CD4-positive, alpha-beta T cell treated with Interleukin-17A for 1 hour (primary cell): ENCODE data around the gene SH3BP4.

ENCODE experiments used
- DNase-seq: peaks from one replicate; pipeline ENCODE4 v3.0.0-alpha.2; 2020

Gene SH3BP4, protein sequence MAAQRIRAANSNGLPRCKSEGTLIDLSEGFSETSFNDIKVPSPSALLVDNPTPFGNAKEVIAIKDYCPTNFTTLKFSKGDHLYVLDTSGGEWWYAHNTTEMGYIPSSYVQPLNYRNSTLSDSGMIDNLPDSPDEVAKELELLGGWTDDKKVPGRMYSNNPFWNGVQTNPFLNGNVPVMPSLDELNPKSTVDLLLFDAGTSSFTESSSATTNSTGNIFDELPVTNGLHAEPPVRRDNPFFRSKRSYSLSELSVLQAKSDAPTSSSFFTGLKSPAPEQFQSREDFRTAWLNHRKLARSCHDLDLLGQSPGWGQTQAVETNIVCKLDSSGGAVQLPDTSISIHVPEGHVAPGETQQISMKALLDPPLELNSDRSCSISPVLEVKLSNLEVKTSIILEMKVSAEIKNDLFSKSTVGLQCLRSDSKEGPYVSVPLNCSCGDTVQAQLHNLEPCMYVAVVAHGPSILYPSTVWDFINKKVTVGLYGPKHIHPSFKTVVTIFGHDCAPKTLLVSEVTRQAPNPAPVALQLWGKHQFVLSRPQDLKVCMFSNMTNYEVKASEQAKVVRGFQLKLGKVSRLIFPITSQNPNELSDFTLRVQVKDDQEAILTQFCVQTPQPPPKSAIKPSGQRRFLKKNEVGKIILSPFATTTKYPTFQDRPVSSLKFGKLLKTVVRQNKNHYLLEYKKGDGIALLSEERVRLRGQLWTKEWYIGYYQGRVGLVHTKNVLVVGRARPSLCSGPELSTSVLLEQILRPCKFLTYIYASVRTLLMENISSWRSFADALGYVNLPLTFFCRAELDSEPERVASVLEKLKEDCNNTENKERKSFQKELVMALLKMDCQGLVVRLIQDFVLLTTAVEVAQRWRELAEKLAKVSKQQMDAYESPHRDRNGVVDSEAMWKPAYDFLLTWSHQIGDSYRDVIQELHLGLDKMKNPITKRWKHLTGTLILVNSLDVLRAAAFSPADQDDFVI

DNA sequence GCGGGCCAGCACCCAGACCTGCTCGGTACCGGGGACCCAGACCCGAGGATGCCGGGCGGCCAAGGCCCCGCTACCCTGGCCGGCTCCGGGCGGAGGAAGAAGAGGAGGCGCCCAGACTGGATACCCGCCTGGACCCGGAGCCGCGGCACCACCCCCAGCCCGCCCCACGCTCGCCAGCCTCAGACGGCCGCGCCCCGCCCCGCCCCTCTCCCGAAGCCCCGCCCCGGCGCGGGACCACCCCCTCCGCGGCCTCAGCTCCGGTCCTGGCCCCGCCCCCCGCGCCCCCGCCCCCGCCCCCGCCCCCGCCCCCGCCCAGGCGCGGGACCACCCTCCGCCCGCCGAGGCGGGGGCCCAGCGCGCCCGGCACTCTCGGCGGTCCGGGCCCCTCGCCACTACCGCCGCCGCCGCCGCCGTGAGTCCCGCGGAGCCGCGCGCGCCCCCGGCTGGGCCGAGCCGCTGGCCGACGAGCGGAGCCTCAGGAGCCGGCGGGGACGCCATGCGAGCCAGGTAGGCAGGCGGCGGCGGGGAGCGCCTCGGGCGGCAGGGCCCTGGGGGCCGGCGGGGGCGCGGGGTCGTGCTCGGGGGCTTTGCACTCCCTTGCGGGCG, at the start of gene SH3BP4:
Gene SH3BP4, plus strand, starts transcription at position 354 of the 606 bp plus-strand sequence. CDS start 82,986 bp downstream, outside the sequence.
- peak; percentile 11 for DNase-seq

DNA sequence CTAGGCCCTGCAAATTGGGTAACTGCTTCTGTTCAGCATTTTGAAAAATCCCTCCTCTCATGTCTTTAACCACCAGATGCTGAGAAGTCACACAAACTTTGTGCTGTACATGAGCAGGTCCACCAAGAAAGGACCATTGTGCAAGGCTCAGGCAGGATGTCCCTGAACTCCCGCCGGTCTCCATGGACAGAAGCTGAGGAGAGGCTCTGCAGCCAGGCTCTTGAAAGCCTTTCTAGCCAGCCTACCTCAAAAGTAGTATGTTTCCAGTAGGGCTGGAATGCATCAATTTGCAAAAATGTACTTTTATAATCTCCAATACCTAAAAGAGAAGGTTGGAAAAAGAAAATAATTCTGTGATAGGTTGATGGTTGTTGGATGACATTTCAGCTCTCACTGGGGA, 47.0 kb upstream of the SH3BP4 start:
- no peak for DNase-seq

DNA sequence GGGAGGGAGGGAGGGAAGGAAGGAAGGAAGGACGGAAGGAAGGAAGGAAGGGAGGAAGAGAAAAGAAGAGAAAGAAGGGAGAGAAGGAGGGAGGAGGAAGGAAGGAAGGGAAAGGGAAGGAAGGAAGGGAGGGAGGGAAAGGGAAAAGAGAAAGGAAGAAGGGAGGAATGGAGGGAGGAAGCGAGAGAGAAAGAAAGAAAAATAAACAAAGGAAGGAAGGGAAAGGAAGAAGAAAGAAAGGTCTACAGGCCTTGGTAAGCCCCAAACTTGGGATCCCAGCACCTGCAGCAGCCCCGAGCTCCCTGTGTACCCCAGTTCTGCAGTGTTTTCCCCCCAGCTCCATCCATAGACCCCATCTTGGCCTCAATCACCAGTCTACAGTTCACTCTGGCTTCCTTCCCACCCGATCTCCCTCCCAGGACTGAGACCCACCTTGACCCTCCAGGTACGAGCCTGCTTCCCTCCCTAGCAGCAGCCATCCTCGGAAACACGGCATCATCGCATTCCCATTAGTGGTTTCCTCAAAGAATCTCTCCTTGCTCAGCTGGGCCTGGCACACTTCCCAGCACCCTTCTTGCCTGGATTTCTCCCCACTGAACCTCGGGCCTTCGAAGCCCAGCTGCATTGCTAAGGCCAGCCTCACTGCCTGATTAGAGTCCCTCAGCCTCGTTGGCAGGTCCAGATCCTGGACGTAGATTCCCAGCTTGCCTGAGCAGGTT, 46.1 kb upstream of the SH3BP4 start:
- no peak for DNase-seq

DNA sequence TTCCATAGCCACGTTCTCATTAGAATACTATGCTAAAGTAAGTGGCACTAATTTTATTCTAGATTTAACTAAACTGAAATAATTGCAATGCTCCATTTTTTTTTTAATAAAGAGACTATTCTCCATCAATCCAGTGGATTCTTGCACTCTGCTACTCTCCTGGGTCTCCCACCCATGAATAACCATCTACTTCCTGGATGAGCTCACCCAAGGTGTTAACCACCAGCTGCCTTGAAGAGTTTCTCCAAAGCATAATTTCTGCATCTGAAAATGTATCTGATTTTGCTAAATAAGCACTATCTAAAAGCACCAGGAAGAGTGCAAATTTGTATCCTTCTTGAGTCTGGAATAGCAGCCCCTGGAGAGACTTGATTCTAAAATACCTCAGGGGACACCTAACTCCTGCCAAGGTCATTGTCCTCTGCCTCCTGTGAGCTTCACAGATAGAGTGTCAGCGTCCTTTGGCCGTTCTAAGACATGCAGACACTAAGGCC, 41.6 kb upstream of the SH3BP4 start:
- DNase-seq: no peak

DNA sequence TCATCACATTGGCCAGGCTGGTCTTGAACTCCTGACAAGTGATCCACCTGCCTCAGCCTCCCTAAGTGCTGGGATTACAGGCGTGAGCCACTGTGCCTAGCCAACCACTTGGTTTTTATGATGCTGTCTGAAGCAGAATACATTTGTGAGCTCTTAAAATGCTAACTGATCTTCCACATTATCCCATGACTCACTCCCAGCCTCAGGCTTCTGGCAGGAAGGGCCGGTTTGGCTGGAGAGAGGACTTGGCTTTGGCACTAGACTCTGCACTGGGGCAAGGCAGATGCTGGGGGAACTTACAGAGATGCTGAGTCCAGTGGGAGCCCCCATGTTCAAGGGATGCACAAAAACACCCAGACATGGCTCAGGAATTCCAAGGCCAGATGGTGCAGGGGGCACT, 40.5 kb upstream of the SH3BP4 start:
- no peak for DNase-seq

DNA sequence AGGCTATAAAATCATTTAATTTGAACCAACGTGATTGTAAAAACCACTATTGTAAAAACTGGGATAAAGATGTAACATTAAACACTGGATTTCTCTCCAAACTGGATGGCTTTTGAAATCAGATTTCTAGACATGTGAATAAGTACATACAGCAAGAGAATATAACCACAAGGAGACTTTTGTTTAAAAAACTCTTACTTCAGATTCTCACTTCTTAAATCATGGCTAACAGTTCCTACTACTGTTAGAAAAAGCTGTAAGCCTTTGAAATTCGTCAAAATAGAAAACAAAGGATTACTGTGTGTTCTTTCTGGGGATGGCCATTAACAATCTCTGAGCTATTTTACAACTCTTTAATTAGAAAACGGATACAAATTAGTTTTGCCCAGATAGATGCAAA, 39.4 kb upstream of the SH3BP4 start:
- DNase-seq: no peak

DNA sequence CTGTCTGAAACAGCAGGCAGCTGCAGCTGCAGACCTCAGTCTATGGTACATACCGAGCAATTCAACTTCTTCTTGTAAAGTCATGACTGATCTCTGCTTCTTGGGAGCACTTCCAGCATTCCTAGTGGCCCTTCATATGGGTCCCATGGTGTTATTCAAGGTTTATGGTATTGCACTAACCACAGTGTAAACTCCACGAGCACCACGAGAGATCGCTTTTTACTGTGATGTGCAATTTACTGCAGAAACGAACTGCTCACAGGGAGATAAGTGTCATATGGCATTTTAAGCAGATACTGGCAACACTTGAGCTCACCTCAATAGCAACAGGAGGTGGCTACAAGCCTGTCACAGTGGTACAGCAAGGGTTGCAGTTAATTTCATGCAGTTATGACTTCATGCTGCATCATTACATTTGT, 38.6 kb upstream of the SH3BP4 start:
- DNase-seq: no peak

DNA sequence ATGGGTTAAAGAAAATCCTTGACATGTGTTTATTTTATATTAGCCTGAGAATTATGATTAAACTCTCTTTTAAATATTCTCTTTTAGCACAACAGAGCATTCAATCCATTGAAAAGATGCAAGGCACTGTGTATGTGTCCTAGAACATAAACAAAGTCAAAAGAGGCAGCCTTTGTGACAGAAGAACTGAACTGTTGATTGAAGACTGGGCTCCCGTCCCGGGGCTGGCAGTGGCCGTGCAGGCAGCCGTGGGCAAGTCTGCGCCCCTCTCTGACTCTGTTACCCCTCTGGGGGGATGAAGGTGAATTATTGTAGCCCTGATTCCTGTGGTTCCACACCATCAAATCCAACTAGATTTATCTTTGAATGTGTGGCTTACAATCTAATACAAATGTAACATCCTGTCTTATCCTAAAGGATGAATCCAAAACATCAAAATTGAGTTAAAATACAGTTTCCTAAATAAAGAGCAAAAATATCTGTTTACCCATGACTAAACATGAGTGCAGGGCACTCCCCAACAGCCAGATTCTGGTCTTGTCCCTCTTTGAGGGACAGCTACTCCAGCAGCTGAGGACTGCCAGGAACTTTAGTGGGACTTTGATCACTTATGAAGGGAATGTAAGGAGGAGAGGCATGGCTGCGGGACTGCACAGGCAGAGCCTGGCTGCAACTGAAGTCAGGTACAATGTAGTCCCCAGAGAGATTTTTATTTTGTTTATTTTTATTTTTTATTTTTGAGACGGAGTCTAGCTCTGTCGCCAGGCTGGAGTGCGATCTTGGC, 37.3 kb upstream of the SH3BP4 start:
- DNase-seq: no peak

DNA sequence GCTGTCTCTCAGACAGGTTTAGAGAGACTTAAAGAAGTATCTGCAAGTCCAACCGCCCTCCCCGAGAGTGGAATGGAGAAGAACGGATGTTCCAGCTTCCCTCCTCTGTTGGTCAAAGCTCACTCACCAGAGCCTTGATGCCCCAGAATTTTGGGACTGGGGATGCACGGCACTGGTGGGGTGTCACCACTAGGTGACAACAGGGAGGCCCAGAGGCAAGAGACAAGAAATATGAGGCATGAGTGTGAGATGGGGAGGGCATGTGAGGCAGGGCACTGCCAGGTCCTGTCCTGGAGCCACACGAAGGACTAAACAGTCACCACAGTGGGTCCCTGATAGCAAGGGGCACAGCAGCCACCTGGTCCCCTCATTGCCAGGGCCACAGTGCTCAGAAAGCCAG, 35.1 kb upstream of the SH3BP4 start:
- no peak for DNase-seq

DNA sequence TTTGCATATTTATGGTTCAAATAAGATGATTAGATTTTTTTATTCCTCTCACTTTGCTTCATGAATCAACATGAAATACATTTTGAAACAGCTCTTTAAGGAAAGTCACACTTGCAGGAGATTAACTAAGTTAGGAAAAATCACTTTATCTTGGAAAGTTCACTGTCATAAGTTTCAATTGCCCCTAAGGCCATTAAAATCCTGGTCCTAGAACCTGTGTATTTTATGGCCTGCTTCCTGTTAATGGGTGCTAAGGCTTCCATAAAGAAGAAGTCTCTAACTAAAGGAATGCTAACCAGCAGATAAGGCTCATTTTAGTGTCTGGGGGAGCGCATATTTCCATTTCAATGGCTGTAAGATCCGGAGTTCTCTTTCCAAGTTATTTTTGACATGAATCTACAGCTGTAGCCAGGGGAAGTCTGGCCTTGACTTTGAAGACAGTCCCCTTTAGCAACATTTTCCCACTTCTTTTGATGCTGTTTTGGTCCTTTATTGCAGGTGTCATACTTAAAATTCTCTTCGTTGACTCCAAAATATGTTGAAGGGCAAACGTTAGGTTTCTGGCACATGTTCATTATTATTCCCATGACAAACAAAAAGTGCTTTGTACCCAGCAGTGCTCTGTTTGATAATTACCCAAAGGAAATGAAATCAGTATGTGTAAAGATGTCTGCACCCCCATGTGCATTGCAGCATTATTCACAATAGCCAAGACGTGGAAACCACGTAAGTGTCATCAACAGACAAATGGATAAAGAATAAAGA, 34.4 kb upstream of the SH3BP4 start:
- no peak for DNase-seq

DNA sequence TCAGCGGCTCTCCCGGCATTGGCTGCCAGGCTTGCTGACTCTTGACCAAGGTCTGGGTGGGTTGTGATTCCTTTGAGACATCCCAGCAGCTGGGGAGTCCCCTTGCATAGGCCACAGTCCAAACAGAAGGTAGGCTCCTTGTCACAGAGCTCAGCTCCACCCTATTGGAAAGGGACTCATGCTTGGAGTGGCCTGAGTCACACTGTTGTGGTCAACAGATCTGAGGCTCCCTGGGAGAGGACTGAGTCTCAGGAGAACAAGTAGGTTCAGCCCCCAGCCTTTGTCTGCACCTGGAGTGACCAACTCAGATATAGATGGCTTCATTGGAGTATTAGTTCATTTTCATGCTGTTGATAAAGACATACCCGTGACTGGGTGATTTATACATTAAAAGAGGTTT, 32.1 kb upstream of the SH3BP4 start:
- DNase-seq: no peak

DNA sequence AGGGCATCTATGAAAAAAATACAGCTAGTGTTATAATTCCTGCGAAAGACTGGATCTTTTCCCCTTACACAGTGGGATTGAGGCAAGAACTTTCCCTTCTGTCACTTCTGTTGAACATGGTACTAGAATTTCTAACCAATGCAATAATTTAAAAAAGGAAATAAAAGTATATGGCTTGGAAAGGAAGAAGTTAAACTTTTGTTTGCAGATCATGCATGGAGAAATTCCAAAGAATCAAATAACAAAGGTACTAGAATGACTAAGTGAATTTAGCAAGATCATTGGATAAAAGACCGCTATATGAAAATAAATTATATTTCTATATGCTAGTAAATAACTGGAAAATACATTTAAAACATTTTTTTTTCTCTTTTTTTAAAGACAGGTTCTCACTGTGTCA, 31.0 kb upstream of the SH3BP4 start:
- no peak for DNase-seq

DNA sequence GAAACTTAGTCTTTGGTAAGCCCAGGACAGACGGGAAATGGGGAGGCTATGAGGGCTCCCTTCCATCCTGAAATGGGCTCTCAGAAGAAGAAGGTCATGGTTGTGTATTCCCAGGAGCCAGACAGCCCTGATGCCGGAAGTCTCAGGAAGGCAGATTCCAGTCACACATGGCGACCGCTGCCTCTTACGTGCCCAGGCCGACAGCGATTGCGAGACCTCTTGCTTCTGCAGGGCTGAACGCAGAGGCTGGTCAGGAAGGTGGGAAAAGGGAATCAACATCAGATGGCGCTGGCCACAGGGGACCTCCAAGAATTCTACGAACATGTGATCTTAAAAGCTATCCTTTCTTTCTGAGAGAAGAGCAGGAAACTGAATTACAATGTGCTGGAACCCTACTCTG, 22.8 kb upstream of the SH3BP4 start:
- DNase-seq: no peak

DNA sequence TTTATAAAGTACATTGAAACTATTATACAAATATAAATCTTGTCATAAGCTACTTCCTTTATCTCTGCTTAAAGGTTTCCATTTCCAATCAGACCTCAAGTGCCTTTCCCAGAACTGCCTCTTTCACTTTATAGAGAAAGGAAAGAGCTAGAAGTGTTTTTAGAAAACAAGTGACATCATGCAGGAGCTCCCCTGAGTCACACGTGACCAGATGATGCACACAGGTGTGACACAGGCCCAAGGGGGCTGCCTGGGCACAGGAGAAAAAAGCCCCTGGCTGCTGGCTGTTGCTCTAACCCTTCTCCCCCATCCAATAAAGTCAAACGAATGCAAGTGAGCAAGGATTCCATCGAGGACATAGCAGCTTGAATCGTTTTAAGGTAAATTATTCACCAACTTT, 21.4 kb upstream of the SH3BP4 start:
- DNase-seq: no peak

DNA sequence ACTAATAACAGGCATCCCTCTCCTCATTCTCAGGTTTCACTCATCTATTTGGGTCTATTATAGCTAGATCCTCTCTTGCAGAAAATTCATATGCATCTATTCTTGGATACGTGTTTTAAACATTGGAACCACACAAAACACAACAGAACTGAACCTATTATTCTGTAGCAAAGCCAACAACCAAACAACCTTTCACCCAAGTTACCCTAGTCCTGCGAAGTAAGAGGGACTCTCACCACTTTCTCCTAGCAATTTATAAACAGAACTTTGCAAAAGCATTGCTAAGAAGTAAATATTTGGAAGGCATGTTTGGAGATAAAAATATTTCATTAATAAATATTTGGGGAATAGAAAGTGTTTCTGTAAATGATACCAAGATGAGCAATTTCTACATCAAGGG, 20.4 kb upstream of the SH3BP4 start:
- DNase-seq: no peak

DNA sequence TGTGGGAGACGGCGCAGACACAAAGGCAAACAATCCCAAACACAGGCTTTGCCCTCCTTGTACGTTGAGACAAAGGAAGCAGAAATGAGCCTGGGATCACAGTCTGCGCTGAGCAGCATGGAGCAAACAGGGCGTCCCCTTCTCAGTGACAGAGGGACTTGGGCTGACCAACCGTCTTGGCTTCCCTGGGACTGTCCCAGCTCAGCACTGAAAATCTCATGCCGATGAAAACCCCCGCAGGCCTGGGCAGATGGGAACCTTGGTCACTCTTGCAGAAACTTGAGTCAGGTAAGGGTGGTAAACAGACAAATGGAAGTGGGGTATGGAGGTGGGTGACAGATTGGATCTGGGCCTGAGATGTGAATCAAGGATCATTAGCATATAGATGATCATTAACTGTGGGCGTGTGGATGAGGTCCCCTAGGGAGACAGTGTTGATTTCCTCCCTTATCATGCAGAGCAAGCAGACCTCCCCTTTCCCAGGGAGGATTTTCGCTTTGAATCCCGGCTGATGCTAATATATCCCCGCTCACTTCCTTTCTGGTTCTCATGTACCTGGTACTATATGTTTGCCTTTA, 19.1 kb upstream of the SH3BP4 start:
- DNase-seq: no peak

DNA sequence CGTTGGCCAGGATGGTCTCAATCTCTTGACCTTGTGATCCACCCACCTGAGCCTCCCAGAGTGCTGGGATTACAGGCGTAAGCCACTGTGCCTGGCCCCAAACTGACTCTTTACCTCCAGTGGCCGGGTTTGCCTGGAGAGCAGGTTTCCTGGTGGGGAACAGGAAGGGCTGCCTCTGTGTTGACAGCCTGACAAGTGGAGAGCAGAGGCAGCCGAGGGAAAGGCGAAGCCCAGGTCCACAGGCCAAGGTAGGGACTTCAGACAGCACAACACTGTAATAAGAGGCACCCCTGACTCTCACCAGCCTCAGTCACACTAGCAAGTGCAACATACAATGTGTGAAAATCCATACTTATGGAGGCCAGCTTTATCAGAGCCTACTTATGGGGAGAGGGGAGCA, 16.5 kb upstream of the SH3BP4 start:
- DNase-seq: no peak

DNA sequence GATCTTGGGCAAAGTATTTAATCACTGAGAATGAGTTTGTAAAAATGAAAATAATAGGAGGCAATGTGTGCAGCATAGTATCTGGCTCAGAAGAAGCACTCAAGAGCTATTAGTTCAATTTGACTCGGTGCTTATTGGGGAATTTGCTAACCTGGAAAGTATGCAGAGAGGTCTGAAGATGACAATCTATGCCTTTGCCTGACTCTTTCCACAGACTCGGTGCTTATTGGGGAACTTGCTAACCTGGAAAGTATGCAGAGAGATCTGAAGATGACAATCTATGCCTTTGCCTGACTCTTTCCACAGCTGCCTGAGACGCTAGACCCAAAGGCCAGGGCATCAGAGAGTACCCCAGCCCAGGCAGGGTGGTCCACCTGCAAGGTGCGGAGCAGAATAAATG, 12.2 kb upstream of the SH3BP4 start:
- DNase-seq: no peak

DNA sequence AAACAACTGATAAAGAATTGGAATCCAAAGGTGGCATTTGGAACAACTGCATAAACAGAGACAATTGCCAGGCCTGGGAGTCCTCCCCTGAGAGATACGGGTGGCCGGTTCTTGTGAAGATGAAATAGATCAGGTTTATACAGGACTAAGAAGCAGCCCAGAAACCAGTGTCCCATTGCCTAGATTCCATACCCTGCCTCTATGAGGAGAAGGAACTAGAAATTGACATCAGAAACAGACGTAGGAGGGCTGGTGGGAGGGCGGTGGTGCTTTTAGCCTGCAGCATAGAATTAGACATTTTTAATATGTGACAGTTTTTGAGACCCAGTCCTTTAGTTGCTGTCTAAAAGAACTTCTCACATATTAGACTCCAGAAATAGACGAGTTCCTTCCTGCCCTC, 11.8 kb upstream of the SH3BP4 start:
- DNase-seq: no peak

DNA sequence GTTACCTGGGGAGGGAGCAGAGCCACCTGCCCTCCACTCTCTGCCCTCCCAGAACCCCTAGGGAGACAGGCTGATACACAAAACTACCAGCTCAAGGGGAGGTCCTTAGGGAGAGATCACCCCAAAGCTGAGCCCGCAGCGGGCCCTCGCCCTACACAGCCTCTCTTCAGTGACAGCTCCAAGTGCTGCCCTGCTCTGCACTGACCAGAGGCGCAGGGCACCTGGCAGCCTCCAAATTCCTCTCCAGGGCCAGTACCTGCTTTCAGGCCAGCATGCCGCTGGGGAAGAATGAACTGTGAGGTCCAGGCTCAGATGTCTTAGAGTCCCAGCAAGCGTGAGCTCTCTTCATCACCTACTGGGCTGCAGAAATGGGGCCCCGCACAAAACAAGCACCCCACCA, 11.3 kb upstream of the SH3BP4 start:
- no peak for DNase-seq
